ENCODE measurements around the gene PREP.

Gene PREP

GRCh38 chr6:105389543-105389942 is 13.3 kb downstream of the PREP start:
- no peak overlapping the region for H3K4me3 ChIP-seq (ENCODE audit: low read depth, low read length)
- no peak for TF ChIP-seq CTCF (IDR thresholded peaks at IDR 0.05; ENCODE audit: low read depth, low read length)

- no peak overlapping the region for H3K4me3 ChIP-seq (ENCODE audit: low read depth, low read length)
- TF ChIP-seq CTCF (IDR thresholded peaks at IDR 0.05; ENCODE audit: low read depth, low read length) = no peak
Observed at GRCh38 chr6:105388392-105388791, 14.5 kb downstream of the PREP start.

- H3K4me3 ChIP-seq (ENCODE audit: low read depth, low read length) = no peak overlapping the region
- no peak for TF ChIP-seq CTCF (IDR thresholded peaks at IDR 0.05; ENCODE audit: low read depth, low read length)
Observed at GRCh38 chr6:105384004-105384403, 18.9 kb downstream of the PREP start.

GRCh38 chr6:105382958-105383357 is 19.9 kb downstream of the PREP start:
- no peak for TF ChIP-seq CTCF (IDR thresholded peaks at IDR 0.05; ENCODE audit: low read depth, low read length)
- no peak overlapping the region for H3K4me3 ChIP-seq (ENCODE audit: low read depth, low read length)

GRCh38 chr6:105382496-105382895 is 20.4 kb downstream of the PREP start:
- no peak for TF ChIP-seq CTCF (IDR thresholded peaks at IDR 0.05; ENCODE audit: low read depth, low read length)
- H3K4me3 ChIP-seq (ENCODE audit: low read depth, low read length) = no peak overlapping the region

GRCh38 chr6:105380634-105381033 is 22.2 kb downstream of the PREP start:
- no peak for TF ChIP-seq CTCF (IDR thresholded peaks at IDR 0.05; ENCODE audit: low read depth, low read length)
- H3K4me3 ChIP-seq (ENCODE audit: low read depth, low read length) = no peak overlapping the region

GRCh38 chr6:105375797-105376196 is 27.1 kb downstream of the PREP start:
- H3K4me3 ChIP-seq (ENCODE audit: low read depth, low read length) = no peak overlapping the region
- no peak for TF ChIP-seq CTCF (IDR thresholded peaks at IDR 0.05; ENCODE audit: low read depth, low read length)
